CD14-positive monocyte (primary cell): ENCODE data around the gene CCDC175. TPM values are rescaled to one million over a fixed set of nuclear protein-coding genes. Genes with fewer than 3 reads are reported as not detected.

Experiments used
- DNase-seq, 3 donors: peaks; one replicate each; pipeline ENCODE4 v3.0.0-alpha.2; 2011 to 2022
- H2AFZ ChIP-seq: 2 replicates; pipeline ENCODE4 v1.6.0; 2012; ENCODE audit warnings: mild to moderate bottlenecking, low read depth, low read length, inconsistent platforms; ENCODE audit not compliant: insufficient read depth, poor library complexity, severe bottlenecking
- H3K27ac ChIP-seq, 2 donors: 1 replicate in 1 of 2; 2 replicates in 1 of 2; pipeline ENCODE4 v1.5.1; 2012 to 2013; ENCODE audit warnings: low read length in 2 of 2, control low read depth in 1 of 2, inconsistent platforms in 1 of 2, low read depth in 1 of 2, mild to moderate bottlenecking in 1 of 2
- H3K27me3 ChIP-seq, 2 donors: one replicate each; pipeline versions ENCODE4 v1.6.0 to v1.6.1; 2011 to 2013; ENCODE audit warnings: low read length in 2 of 2; ENCODE audit not compliant: control insufficient read depth in 2 of 2, insufficient read depth in 2 of 2
- H3K36me3 ChIP-seq, 2 donors: replicated peaks in 1 of 2; 1 replicate in 1 of 2; 2 replicates in 1 of 2; pipeline versions ENCODE4 v1.5.1 to v1.6.1; 2012 to 2013; ENCODE audit warnings: low read length in 2 of 2, control low read depth in 1 of 2, inconsistent platforms in 1 of 2, mild to moderate bottlenecking in 1 of 2; ENCODE audit not compliant: insufficient read depth in 2 of 2, control insufficient read depth in 1 of 2
- H3K4me1 ChIP-seq, 2 donors: 1 replicate in 1 of 2; 2 replicates in 1 of 2; pipeline versions ENCODE4 v1.5.1 to v1.6.1; 2012 to 2013; ENCODE audit warnings: low read length in 2 of 2, control low read depth in 1 of 2, inconsistent platforms in 1 of 2, mild to moderate bottlenecking in 1 of 2, moderate library complexity in 1 of 2; ENCODE audit not compliant: insufficient read depth in 2 of 2, control insufficient read depth in 1 of 2
- H3K4me2 ChIP-seq: replicated peaks from 2 replicates; pipeline ENCODE3; 2012; ENCODE audit warnings: low read length, moderate library complexity, mild to moderate bottlenecking; ENCODE audit not compliant: poor library complexity, severe bottlenecking; ENCODE audit errors: extremely low read depth
- H3K4me3 ChIP-seq, 3 experiments: fragments of 200-600 bp in 1 of 3; sonication (generic) in 1 of 3; replicated peaks in 1 of 3; 1 replicate in 2 of 3; 2 replicates in 1 of 3; pipeline ENCODE4 v1.5.1; 2011 to 2013; ENCODE audit warnings: low read length in 3 of 3, mild to moderate bottlenecking in 3 of 3, control low read depth in 2 of 3, low read depth in 2 of 3, inconsistent platforms in 1 of 3, moderate library complexity in 1 of 3
- H3K79me2 ChIP-seq: 2 replicates; pipeline ENCODE4 v1.6.0; 2012; ENCODE audit warnings: mild to moderate bottlenecking, control low read depth, inconsistent platforms, low read length, moderate library complexity; ENCODE audit not compliant: insufficient read depth
- H3K9ac ChIP-seq: 2 replicates; pipeline ENCODE4 v1.6.0; 2017; ENCODE audit warnings: low read length, mild to moderate bottlenecking; ENCODE audit not compliant: insufficient read depth, poor library complexity, severe bottlenecking
- H3K9me3 ChIP-seq, 2 donors: replicated peaks in 1 of 2; 1 replicate in 1 of 2; 2 replicates in 1 of 2; pipeline versions ENCODE4 v1.5.1 to v1.6.1; 2012 to 2013; ENCODE audit warnings: low read length in 2 of 2, control low read depth in 1 of 2; ENCODE audit not compliant: control insufficient read depth in 1 of 2, insufficient read depth in 1 of 2
- H4K20me1 ChIP-seq: 2 replicates; pipeline ENCODE4 v1.6.0; 2012; ENCODE audit warnings: mild to moderate bottlenecking, low read length, control low read depth, moderate library complexity; ENCODE audit not compliant: insufficient read depth
- H3K27ac Mint-ChIP-seq, 7 donors: one replicate each; pipeline ENCODE4 v1.8.0; 2020; ENCODE audit warnings: mild to moderate bottlenecking in 7 of 7, mixed read lengths in 7 of 7, moderate library complexity in 6 of 7, inconsistent platforms in 2 of 7
- H3K27me3 Mint-ChIP-seq, 3 donors: one replicate each; pipeline ENCODE4 v1.8.0; 2021 to 2022; ENCODE audit warnings: low read depth in 3 of 3, mild to moderate bottlenecking in 3 of 3, mixed read lengths in 3 of 3, moderate library complexity in 3 of 3, inconsistent platforms in 1 of 3
- H3K36me3 Mint-ChIP-seq, 2 donors: one replicate each; pipeline ENCODE4 v1.8.0; 2020; ENCODE audit warnings: mixed read lengths in 2 of 2, inconsistent platforms in 1 of 2, mild to moderate bottlenecking in 1 of 2
- H3K4me1 Mint-ChIP-seq: one replicate; pipeline ENCODE4 v1.8.0; 2020; ENCODE audit warnings: mild to moderate bottlenecking, mixed read lengths
- H3K4me3 Mint-ChIP-seq, 2 donors: one replicate each; pipeline ENCODE4 v1.8.0; 2020; ENCODE audit warnings: mild to moderate bottlenecking in 2 of 2, mixed read lengths in 2 of 2, moderate library complexity in 1 of 2
- H3K9me3 Mint-ChIP-seq, 7 donors: one replicate each; pipeline ENCODE4 v1.8.0; 2020 to 2022; ENCODE audit warnings: mixed read lengths in 7 of 7, mild to moderate bottlenecking in 6 of 7, moderate library complexity in 6 of 7, inconsistent platforms in 2 of 7
- CTCF ChIP-seq: fragments of 200-600 bp; IDR thresholded peaks from one replicate; pipeline ENCODE4 v1.8.0; 2022; ENCODE audit warnings: antibody characterized with exemption, mild to moderate bottlenecking
- WGBS: methylation state at CpG from one replicate; pipeline ENCODE4 v1.1.5; 2013; ENCODE audit warnings: missing lambda C conversion rate; ENCODE audit not compliant: insufficient coverage; 5-methylcytosine and 5-hydroxymethylcytosine counted together
- intact Hi-C, 2 donors: fragments of 100-400 bp; cut with micrococcal nuclease; formaldehyde crosslinking; loops; one replicate each; pipeline versions ENCODE4 v1.15.0 to v1.15.1; 2023
- polyA plus RNA-seq, 3 donors: library from polyadenylated mRNA; depleted of rRNA in 1 of 3; unstranded in 2 of 3; stranded (reverse) in 1 of 3; fragments of 300-500 nt in 2 of 3; fragments of >200 nt in 1 of 3; fragmentation: Illumina TruSeq in 2 of 3; gene quantifications; 1 replicate in 2 of 3; 2 replicates in 1 of 3; pipeline ENCODE4 v1.2.3, GENCODE V29; 2012 to 2021

Gene CCDC175
- polyA plus RNA-seq, 3 donors, result not detected

DNA sequence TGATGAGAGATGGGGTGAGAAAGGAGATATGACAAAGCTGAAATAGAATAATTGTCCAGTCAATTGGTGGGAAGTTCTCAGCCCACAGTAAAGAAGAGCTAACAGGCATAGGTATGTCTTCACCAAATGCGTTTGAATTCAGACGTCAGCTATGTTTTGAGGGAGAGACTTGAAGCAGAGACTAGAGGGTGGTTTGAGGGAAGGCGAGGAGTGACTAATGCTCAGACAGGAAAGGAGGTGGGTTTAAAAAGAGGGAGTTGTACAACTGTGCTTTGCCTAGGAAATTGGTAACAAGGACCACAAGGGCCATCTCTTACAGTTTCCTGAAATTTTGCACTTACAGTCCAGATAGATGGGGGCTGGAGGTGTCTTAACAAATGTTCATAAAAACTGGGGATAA is 85.9 kb downstream of the CCDC175 start:
- peaks cover 0 to 2% (median 0%) of the 10 kb centered on the region in 3 donors for H3K27me3 Mint-ChIP-seq
- Histone ChIP-seq H2AFZ (no peak overlapping the region), H3K4me2 (no peak overlapping the region), H3K27ac (no peak overlapping the region), H3K79me2 (peaks cover 37% of the 10 kb centered on the region), H3K27me3 (no peaks in the 10 kb centered on the region), H3K4me3 (no peak overlapping the region), H3K4me1 (peaks cover 9 to 16% of the 10 kb centered on the region in 2 donors), H3K9me3 (no peaks in the 10 kb centered on the region), H3K36me3 (peaks cover 59 to 86% of the 10 kb centered on the region in 2 donors), H3K9ac (no peak overlapping the region), H4K20me1 (peaks cover 84% of the 10 kb centered on the region)
- DNase-seq, result no peak
- peak overlapping the region in 1 of 7 donors; percentile 38 for H3K27ac Mint-ChIP-seq
- H3K4me1 Mint-ChIP-seq, result peaks cover 30% of the 10 kb centered on the region
- H3K9me3 Mint-ChIP-seq, result no peaks in the 10 kb centered on the region
- intact Hi-C loops, result no loop called here
- no peak for TF ChIP-seq CTCF
- peaks cover 69 to 80% of the 10 kb centered on the region in 2 donors for H3K36me3 Mint-ChIP-seq
- no peak overlapping the region for H3K4me3 Mint-ChIP-seq
- WGBS, result 56% methylated on average over 2 of the region's 3 CpGs

GRCh38 chr14:59484639-59485175 is 91.9 kb downstream of the CCDC175 start:
- TF ChIP-seq CTCF, result no peak
- H3K4me1 Mint-ChIP-seq, result peaks cover 64% of the 10 kb centered on the region
- DNase-seq, result peak; percentile 19 to 27 (median 27)
- WGBS, result 0% methylated on average over 27 of the region's 32 CpGs
- H3K27me3 Mint-ChIP-seq, result peaks cover 0 to 2% (median 0%) of the 10 kb centered on the region in 3 donors
- H3K79me2 ChIP-seq, result peaks cover 52% of the 10 kb centered on the region
- H3K27ac ChIP-seq, result peak overlapping the region; percentile 72 to 91
- peak overlapping the region; percentile 81 for H3K9ac ChIP-seq
- peak overlapping the region; percentile 95 to 98 for H3K4me3 Mint-ChIP-seq
- H3K9me3 Mint-ChIP-seq, result no peaks in the 10 kb centered on the region
- H2AFZ ChIP-seq, result peak overlapping the region; percentile 97
- peak overlapping the region; percentile 84 to 98 (median 95) for H3K27ac Mint-ChIP-seq
- intact Hi-C loops, result loop anchor here (5.0 to 10.0 kb wide), 4 partner anchors 90 to 760 kb away; partner anchors contain the start of genes CCDC175 (in 2 of the 2), DAAM1 (in 1 of the 2) and PPM1A (in 1 of the 2)
- H3K4me1 ChIP-seq, result peaks cover 36 to 43% of the 10 kb centered on the region in 2 donors
- H3K4me3 ChIP-seq, result peak overlapping the region; percentile 80 to 95 (median 83)
- H3K36me3 ChIP-seq, result peaks cover 11 to 25% of the 10 kb centered on the region in 2 donors
- peaks cover 18 to 24% of the 10 kb centered on the region in 2 donors for H3K36me3 Mint-ChIP-seq
- H3K9me3 ChIP-seq, result no peaks in the 10 kb centered on the region
- H3K27me3 ChIP-seq, result no peaks in the 10 kb centered on the region
- peaks cover 46% of the 10 kb centered on the region for H4K20me1 ChIP-seq
- H3K4me2 ChIP-seq, result peak overlapping the region; percentile 91
